ENCODE data around the gene SART1.
A peak's percentile ranks its signal among the peaks of the same experiment; 100 is the strongest.
"Not testable (repeated sequence)": the region's sequence is repeated elsewhere in the genome, so short reads cannot be mapped to it uniquely, and the experiment has no call there.

SART1 gene

GRCh38 chr11:66020212-66020611, 58.7 kb downstream of the SART1 start:
- DNase-seq = no peak

- DNase-seq = peak; percentile 76
Measured at GRCh38 chr11:66020618-66021357, 59.3 kb downstream of the SART1 start.

GRCh38 chr11:66022401-66023185, 61.1 kb downstream of the SART1 start:
- peak; percentile 37 for DNase-seq

GRCh38 chr11:66023186-66023440, 61.6 kb downstream of the SART1 start:
- DNase-seq = not testable (repeated sequence)

- DNase-seq = no peak
Measured at GRCh38 chr11:66026017-66026529, 64.5 kb downstream of the SART1 start, which contains the start of gene CATSPER1. CATSPER1 (minus strand) TSS chr11:66026479; CDS start chr11:66026379, 100 bp downstream.

All from MV-4-11 (cell line).